Ovary (tissue), 3 donors: Measurements from ENCODE around the gene PGBD5.

Experiments used
- CTCF ChIP-seq, 3 donors: fragments of 450-650 bp in 2 of 3; fragments of 200-600 bp in 1 of 3; IDR thresholded peaks; one replicate each; pipeline versions ENCODE4 v1.5.1 to v1.8.0; 2016 to 2022; ENCODE audit warnings: antibody characterized with exemption in 3 of 3, mild to moderate bottlenecking in 1 of 3
- EP300 ChIP-seq: sonication (generic); formaldehyde crosslinking; IDR thresholded peaks from one replicate; pipeline ENCODE4 v1.6.1; 2017; ENCODE audit warnings: antibody characterized with exemption
- POLR2A ChIP-seq: fragments of 450-650 bp; IDR thresholded peaks from one replicate; pipeline ENCODE4 v1.6.1; 2017; ENCODE audit warnings: antibody characterized with exemption, mild to moderate bottlenecking, moderate library complexity
- donor health status: DM: no; HTN: no; CAD: no.

GRCh38 chr1:230295367-230295766 lies 130.8 kb downstream of the PGBD5 start:
- TF ChIP-seq CTCF (IDR thresholded peaks at IDR 0.05), result no peak
- TF ChIP-seq POLR2A, result no peak
- TF ChIP-seq EP300, result no peak
